Activated CD8-positive, alpha-beta memory T cell treated with anti-CD3 and anti-CD28 coated beads for 24 hours (primary cell): ENCODE data around the gene ITPR3.

Source experiments
- DNase-seq: peaks from one replicate; pipeline ENCODE4 v3.0.0-alpha.2; 2020

The ITPR3 gene

GRCh38 chr6:33722103-33722623 is 101.0 kb downstream of the ITPR3 start:
- DNase-seq: no peak

- DNase-seq: no peak
Observed at GRCh38 chr6:33723371-33724085, 102.4 kb downstream of the ITPR3 start.

DNA sequence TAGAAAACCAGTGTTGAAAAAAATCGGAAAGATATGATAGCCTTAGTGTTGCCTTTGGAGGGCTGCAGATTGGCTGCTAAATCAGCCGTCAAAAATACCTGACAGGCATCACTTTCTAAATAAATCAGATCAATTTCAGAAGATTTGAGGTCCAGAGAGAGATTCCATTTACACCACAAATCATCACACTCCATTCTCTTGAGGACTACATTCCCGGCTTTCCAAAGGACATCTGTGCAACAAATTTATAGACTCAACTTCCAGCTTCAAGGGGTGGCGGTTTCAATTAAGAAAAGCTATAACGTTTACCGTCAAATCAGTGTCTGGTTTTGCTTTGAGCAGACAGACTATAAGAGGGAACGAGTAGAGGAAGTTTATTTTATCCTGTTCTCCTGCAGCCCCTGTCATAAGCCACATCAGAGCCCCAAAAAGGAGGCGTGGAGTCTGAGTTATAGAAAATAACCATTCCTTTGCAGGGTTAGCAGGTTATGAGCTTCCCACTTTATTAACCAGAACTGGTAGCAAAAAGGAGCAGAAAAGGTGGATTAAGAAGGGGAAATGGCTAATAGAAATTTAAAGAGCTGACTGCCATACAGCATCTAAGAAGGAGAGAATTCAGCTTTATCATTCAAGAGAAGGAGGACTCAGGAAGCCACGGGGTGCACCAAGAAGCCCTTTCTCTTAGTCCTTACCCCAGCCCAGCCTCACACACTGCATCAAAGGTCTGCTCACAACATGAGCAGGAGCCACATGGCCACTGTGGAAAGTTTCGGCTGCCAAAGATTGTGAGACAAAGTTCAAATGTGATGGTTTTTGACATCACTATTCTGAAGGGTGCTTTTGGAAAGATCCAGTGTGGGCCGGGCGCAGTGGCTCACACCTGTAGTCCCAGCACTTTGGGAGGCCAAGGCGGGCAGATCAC is 103.2 kb downstream of the ITPR3 start:
- DNase-seq: no peak

DNA sequence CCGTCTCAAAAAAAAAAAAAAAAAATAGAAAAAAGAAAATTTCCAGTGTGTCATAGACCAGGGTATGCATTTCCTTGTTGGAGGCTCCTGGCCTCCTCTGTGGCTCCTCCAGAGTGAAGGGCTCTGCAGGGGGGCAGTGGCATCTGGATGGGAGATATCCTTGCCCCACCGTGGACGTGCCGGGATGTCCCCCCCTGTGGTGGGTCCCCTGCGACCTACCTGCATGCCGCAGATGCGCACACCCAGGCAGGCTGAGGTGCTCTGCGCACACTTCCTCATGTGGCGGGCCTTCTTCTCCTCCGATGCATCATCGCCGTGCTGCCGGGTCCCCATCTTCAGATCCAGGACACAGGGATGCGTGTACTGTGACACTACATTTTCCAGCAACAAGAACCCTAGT is 104.1 kb downstream of the ITPR3 start:
- no peak for DNase-seq

GRCh38 chr6:33725891-33726673 is 105.0 kb downstream of the ITPR3 start:
- DNase-seq: no peak

GRCh38 chr6:33726696-33727095 is 105.6 kb downstream of the ITPR3 start:
- DNase-seq: no peak

DNA sequence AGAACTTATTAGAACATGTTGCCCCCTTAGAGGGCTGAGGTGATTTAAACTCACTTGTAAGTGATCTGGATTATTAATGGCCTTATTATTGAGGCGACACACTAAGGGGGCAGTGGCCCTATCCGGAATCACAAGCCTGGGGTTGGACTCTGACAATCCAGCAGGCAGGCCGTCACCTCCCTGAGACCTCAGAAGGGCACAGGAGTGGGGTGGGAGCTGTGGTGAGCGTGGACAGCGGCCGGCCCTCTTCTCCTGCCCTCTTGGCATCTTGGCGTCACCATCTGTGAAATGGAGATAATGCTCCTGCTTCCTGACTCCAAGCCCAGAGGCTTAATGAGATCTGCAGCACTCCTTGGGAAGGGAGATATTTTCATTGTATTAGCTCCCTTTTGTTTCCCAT is 106.0 kb downstream of the ITPR3 start:
- DNase-seq: no peak

- DNase-seq: no peak
Observed at GRCh38 chr6:33727932-33728331, 106.8 kb downstream of the ITPR3 start.

DNA sequence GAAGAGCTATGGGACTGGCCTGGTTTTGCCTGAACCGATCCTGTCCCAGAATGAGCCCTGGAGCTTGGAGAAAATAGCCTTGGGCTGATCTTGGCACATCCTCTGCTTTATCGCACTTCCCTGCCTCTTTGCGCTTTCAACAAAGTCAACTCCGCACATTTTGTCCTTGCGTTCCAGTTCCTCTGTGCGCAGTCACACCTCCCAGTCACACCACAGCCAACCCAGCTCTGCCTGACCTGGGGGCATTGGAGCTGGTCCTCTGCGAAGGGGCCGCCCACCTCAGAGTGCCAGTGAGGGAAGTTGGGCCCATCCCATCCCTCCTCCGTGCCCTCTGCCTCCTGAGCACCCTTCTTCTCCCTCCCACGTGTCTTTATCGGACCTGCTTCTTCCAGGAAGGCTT is 107.3 kb downstream of the ITPR3 start:
- no peak for DNase-seq

- DNase-seq: no peak
Observed at GRCh38 chr6:33729059-33729458, 107.9 kb downstream of the ITPR3 start.

DNA sequence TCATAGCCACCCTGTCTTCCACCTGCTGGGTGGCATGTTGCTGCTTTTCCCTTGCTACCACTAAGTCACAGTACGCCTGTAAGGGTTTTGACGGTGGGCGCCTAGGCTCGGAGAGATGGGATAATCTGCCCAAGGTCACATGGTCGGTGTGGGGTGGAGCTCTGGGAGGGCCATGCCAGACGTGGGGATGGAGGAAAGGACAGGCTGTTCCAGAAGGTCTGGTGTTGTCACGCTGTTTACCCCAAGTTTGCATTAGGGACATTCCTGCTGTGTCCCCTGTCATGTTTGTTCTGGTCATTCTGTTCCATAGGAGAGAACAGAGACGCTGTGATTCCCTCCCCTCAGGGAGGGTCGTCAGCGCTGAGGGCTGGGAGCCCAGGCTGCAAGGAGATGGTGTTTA is 109.5 kb downstream of the ITPR3 start:
- DNase-seq: no peak

- DNase-seq: no peak
Observed at GRCh38 chr6:33731035-33731434, 109.9 kb downstream of the ITPR3 start.

GRCh38 chr6:33731751-33732282 is 110.7 kb downstream of the ITPR3 start:
- DNase-seq: no peak

DNA sequence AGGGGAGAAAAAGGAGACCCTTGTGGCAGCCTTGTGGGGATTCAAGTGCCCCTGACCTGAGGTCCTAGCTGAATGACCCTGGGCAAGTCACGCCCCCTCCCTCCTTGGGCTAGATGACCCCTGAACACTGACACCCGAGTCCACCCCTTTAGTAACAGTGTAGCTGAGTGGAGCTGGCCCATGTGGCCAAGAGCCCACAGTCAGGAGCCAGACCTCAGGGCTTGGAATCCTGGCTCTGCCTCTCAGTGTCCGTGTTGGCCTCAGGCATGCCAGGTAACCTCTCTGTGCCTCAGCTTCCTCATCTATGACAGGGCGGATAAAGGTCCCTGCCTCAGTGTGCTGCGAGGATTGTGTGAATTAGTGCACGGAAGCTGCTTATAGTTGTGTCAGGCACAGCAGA is 111.3 kb downstream of the ITPR3 start:
- no peak for DNase-seq

- no peak for DNase-seq
Observed at GRCh38 chr6:33732817-33733708, 111.9 kb downstream of the ITPR3 start.

DNA sequence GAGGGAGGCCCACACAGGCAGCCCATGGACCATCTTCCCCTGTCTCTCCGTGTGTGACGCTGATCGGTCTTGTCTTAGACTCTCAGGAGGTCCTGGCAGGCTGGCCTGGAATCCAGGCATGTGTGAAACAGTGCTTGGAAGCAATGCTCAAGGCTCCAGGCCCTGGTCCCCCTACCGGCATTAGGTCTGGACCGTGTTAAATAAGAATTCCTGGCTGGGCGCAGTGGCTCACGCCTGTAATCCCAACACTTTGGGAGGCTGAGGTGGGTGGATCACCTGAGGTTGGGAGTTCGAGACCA is 112.5 kb downstream of the ITPR3 start:
- no peak for DNase-seq

DNA sequence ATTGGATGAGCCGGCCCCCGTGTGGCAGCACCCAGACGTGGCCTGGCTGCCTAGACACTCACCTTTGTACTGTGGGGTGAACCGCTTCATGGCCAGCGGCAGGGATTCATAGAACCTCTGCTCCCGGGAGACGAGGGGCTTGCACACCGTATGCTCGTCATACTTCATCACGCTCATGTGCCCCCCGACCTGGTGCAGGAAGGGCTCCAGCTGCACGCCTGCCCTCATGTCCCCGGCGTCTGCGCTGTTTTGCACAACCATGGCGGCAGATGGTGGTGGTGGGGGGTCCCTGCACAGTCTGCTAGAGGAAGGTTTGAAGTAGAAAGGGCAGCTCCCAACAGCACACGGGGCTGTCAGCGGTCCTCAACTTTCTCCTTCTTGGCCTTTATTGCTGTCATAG is 114.1 kb downstream of the ITPR3 start:
- no peak for DNase-seq

- no peak for DNase-seq
Observed at GRCh38 chr6:33737267-33738026, 116.3 kb downstream of the ITPR3 start.

DNA sequence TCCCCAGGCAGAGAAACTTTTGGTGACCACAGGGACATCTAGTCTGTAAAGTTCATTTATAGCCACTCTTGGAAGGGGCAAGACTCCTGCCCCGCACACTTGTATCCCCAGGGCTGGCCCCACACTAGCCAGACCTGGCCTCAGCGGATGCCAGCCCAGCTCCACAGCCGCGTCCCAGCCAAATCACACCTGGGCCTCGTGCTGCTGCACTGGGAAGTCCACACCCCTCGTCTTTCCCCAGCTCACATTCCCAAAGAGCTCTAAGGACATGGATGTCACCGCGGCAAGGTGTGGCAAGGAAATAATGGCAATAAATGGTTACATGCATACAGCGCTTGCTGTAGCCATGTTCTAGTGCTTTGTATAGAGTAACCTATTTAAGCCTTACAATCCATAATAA is 117.0 kb downstream of the ITPR3 start:
- no peak for DNase-seq

DNA sequence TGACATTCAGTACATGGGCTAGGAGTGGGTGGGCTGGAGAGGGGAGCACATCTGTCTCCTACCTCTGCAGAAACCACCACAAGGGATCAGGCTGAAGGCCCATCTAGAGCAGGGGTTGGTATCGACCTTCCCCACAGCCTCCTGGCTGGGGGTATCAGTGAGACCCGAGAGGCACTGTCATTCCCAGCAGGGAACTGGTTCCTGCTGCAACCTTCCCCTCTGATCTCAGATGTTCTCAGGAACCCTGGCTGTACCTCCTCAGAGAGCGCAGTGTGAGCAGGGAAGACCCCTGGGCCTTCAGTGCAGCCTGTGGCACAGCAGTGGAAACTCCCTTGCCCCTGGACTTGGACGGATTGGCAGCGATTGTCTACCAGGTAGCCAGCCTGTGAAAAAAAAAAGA is 117.8 kb downstream of the ITPR3 start:
- DNase-seq: no peak

DNA sequence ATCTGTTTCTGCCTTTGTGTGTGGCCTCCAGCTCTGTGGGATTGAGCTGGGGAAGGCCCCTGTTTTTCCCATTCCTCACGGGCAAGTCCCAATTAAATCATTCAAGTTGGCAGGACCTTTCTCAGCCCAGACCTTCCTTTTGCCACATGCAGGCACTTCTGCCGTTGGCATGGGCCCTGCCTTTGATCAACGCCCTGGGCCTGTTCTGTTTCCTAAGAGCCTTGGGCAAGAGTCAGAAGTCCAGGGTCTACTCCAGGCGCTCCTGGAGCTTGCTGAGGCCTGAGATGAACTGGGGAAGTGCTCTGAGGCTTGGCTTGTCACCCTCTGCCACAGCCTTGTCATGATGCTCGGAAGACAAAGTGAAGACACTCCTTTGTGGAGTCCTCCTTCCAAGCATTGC is 118.4 kb downstream of the ITPR3 start:
- DNase-seq: no peak
